NCI-H510A (cell line): ENCODE results near the gene C8G.

Experiments
- DNase-seq: peaks from one replicate; lab custom pipeline; 2025; lab: John Stamatoyannopoulos, UW

Gene C8G

GRCh38 chr9:136941231-136942111, 3.6 kb upstream of the C8G start:
- no peak for DNase-seq

- no peak for DNase-seq
These were observed 2.7 kb upstream of the C8G start for GRCh38 chr9:136942112-136942880.

- DNase-seq: no peak
These were observed 2.2 kb upstream of the C8G start for GRCh38 chr9:136942881-136943230.

- no peak for DNase-seq
These were observed 1.5 kb upstream of the C8G start for GRCh38 chr9:136943291-136944211.

GRCh38 chr9:136944212-136944518, 878 bp upstream of the C8G start:
- DNase-seq: peak; percentile 72

- no peak for DNase-seq
These were observed 537 bp downstream of the C8G start for GRCh38 chr9:136945333-136946227.

GRCh38 chr9:136946228-136947027, 1.4 kb downstream of the C8G start:
- DNase-seq: no peak

- DNase-seq: no peak
These were observed 2.2 kb downstream of the C8G start for GRCh38 chr9:136947028-136947891.

- no peak for DNase-seq
These were observed 3.0 kb downstream of the C8G start for GRCh38 chr9:136947955-136948510.

GRCh38 chr9:136949239-136949816, 4.3 kb downstream of the C8G start:
- no peak for DNase-seq

- peak; percentile 95 for DNase-seq
These were observed 5.0 kb downstream of the C8G start for GRCh38 chr9:136949817-136950655.

- no peak for DNase-seq
These were observed 5.7 kb downstream of the C8G start for GRCh38 chr9:136950656-136951276.

GRCh38 chr9:136951541-136952320, 6.7 kb downstream of the C8G start, which contains the start of gene LCN12:
TSS of gene LCN12 (plus strand) at chr9:136952273. CDS start at chr9:136952328, 55 bp downstream.
- no peak for DNase-seq

- DNase-seq: no peak
These were observed 7.3 kb downstream of the C8G start for GRCh38 chr9:136952321-136952850.

GRCh38 chr9:136952876-136953770, 8.1 kb downstream of the C8G start:
- no peak for DNase-seq
